K562 (cell line): ENCODE measurements around the gene NUTF2.

Experiments
- CTCF ChIP-seq, 3 experiments: IDR thresholded peaks in 2 of 3; conservative IDR thresholded peaks in 1 of 3; 2 replicates each; pipeline ENCODE4 v1.5.1; 2011 to 2012; ENCODE audit warnings: low read length in 3 of 3, mild to moderate bottlenecking in 3 of 3, control low read depth in 2 of 3, improper control_type of control experiment in 1 of 3, inconsistent platforms in 1 of 3, low read depth in 1 of 3, mixed read lengths in 1 of 3, moderate library complexity in 1 of 3; ENCODE audit not compliant: insufficient read depth in 2 of 3
- ESRRA ChIP-seq: fragments of 450-650 bp; IDR thresholded peaks from 2 replicates; pipeline ENCODE4 v1.6.1; 2014; ENCODE audit warnings: low read depth, mild to moderate bottlenecking, moderate library complexity, borderline replicate concordance
- MAX ChIP-seq: sonication (generic); formaldehyde crosslinking; IDR thresholded peaks from 2 replicates; pipeline ENCODE4 v1.9.0; 2022; ENCODE audit warnings: mild to moderate bottlenecking, missing genetic modification reagents
- NFIC ChIP-seq: fragments of 450-650 bp; IDR thresholded peaks from 2 replicates; pipeline ENCODE4 v1.6.1; 2017; ENCODE audit warnings: mild to moderate bottlenecking, inconsistent platforms
- STAT6 ChIP-seq: sonication (generic); formaldehyde crosslinking; IDR thresholded peaks from 2 replicates; pipeline ENCODE4 v1.8.1; 2023; ENCODE audit warnings: mild to moderate bottlenecking, missing genetic modification reagents
- ZNF274 ChIP-seq: IDR thresholded peaks from 2 replicates; pipeline ENCODE4 v1.6.1; 2011; ENCODE audit warnings: low read depth, mild to moderate bottlenecking, low read length, moderate library complexity, borderline replicate concordance

DNA sequence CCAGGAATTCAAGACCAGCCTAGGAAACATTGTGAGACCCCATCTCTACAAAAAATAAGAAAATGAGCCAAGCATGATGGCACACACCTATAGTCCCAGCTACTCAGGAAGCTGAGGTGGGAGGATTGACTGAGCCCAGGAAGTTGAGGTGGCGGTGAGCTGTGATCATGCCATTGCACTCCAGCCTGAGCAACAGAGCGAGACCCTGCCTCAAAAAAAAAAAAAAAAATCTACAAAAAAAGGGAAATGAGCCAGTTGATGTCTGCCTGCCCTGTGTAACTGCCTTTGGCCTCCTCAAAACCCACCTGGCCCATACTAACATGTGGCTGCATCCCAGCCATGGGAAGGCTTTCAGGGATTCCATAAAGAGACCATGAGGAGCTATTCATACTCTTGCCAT lies 44.9 kb upstream of the NUTF2 start:
- no peak for TF ChIP-seq MAX (CRISPR knock-in tag)
- no peak for TF ChIP-seq STAT6 (CRISPR knock-in tag)
- TF ChIP-seq ESRRA = no peak
- no peak for TF ChIP-seq ZNF274
- no peak for TF ChIP-seq NFIC
- no peak for TF ChIP-seq CTCF (IDR thresholded peaks at IDR 0.05 in 2 of 3, conservative IDR thresholded peaks at IDR 0.05 in 1 of 3; ENCODE audit: insufficient read depth in 2 of 3, low read depth in 1 of 3, low read length in 3 of 3)
